NCI-H1092 (cell line): Measurements from ENCODE around the gene DCLK1.

Experiments used
- DNase-seq: peaks from one replicate; lab custom pipeline; 2025; lab: John Stamatoyannopoulos, UW

Gene DCLK1

DNA sequence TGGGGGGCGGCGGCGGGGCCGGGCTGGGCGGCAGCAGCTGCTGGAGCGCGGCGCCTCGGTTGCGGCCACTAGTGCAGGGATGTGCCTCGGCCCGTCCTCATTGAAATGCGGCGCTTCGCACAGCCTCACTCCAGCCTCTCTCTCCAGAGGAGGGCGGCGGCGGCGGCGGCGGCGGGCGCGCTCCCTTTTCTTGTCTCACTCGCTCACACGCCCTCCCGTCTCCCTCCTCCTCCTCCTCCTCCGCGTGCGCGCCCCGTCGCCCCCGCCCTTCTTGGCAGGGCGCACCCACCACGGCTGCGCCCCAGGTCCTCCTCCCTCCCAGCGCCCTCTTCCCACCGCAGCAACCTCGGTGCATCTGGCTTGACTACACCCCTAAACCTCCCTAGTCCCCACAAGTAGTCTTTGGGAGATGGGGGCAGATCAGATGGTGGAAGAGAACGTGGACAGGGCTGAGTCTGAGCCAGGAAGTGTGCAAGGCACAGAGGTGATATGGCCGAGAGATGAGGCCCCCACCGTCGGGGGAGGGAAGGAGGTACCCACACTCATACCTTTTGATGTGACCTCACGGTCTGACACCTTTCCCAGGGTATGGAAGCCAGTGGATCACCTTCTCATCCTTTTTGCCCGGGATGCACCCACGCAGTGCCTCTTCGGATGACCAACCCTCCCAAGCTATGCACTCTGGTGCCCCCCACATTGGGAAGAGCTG is at the start of gene DCLK1:
Gene DCLK1, minus strand, starts transcription at position 161 of the 709 bp plus-strand sequence.
- peak; percentile 50 for DNase-seq

DNA sequence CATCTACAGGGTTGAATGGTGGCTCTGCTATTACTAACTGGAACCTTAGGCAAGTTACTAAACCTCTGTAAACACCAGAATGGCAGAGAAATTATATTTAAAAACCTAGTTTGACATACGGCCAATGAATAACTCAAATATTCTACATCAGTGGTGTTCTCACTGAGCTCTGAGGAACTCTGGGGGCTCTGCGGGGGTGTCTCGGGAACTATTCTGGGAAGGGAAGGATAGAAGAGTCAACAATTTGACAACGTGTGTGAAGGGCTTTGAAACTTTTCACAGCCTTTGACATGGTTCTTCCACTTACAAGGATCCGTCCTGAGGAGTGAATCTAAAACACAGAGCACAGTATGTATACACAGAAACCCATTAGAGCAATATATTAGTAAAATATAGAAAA is 44.4 kb upstream of the DCLK1 start:
- DNase-seq: no peak

DNA sequence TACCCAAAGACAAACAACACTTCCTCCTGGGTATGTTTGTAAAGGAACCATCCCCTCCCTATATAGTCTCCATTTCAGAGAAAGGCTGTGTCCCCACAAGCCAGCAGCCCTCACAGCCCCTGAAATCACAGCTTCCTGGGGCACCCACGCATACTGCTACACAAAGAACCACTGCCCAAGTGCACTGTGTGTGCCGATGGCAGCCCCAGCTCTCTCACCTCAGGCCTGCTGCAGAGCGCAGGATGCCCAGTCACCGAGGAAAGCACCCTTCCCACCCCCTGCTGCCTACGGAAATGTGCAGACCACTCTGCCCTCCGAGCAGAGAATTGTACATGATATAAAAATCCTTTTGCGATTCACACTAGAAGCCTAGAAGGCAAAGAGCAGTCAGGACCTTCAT is 43.7 kb upstream of the DCLK1 start:
- DNase-seq: no peak

DNA sequence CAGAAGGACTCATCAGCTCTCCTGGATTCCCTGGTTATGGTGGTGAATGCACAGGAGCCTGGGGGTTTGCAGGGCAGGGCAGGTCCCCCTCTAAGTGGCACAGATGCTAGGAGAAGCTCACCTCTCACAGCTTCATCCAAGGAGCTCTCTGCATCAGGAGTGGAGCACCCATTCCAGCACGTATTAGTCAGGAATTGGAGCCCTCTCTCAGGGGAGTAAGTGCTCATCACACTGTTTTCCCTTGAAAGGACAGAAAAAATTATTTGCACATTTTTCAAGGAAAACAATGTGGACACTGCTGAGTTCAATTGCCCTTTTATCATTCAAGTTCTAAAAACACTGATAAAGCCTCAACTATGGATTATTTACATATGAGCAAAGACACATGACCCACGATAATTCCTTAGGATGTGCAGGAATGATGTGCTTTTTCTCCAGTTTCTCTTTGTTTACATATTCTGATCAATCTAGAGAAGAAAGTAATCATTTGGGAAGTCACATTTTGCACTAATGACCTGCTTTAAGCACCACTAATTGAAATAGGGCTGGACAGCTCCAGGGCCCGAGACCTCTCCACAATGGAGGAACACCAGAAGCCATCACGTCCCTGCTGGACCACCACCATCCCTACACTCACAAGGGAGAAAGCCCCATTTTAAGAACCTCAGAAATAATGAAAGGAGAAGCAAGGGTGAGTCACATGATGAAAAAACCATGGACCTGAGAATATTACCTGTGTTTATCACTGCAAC is 42.6 kb upstream of the DCLK1 start:
- DNase-seq: no peak

DNA sequence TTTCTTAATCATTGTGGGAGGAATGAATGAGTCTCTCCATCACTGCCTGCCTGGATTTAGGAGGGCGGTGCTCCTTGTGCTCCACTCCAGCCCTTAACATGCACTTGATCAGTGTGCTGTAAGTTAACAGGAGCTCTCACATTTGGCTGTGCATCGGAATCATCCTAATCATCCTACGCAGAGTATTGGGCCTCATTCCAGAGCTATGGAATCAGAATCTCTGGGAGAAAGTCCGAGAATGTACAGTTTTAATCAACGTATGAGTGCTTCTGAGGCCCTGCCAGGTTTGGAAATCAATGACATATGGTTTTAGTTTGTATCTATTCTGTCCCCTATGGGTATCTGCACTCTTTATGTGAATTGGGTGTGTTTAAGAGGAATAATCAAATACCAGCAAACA is 34.9 kb upstream of the DCLK1 start:
- DNase-seq: no peak

DNA sequence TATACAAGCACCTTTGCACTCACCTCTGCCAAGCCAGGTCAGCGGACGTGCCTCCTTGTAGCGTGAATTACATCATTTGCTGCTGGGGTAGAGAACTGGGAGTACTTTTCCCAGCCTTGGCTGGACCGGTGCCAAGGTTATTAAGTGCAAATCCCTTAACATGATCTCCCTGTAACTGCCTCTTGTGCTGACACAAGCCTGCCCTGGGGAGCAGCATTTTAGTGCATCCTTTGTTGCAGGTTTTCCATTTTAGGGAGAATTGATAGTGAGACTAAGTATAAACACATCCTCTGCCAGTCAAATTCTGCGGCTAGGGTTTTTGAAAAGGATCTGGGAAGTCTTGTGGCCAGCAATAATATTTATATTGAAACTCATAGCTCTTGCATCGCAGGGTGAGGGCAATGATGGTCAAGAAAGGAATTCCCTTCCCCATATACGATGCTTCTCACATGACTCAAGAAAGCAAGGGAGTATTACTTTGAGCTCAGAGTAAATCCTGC is 32.7 kb upstream of the DCLK1 start:
- DNase-seq: peak; percentile 83

DNA sequence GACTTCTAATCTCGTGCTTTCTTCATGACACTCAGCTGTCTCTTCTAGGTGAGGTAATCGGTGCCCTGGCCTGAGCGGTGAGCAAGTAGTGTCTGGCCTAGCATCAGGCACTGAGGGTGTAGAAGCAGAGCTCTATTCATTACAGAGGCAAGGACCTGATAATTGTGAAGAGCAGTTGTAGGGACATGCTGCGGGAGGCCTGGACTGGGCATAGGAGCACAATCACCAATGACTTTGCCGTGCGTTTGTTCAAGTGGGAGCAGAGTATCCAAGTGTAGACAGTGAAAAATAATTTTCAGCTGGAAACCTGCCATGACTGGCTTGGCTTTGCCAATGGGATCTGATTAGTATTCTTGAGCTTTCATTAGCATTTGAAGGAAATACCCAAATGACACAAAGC is 32.1 kb upstream of the DCLK1 start:
- peak; percentile 71 for DNase-seq

DNA sequence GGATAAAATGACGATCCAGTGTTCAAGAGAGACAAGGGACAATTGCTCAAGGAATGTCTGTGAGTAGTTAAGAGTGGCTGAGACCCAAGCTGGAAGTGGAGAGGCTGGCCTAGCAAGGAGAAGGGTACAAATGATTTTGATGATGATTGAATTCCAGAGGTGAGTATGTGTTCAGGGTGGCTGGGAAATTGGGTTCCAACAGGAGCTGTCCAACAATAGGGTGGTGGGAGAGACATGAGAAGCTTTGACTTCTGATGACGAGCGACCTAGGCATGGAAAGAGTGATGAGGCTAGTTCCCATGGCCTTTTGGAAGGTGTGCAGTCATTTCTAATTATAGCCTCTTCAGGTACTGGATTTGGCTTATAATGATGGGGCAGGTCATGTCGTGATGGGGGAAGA is 29.1 kb upstream of the DCLK1 start:
- DNase-seq: no peak

DNA sequence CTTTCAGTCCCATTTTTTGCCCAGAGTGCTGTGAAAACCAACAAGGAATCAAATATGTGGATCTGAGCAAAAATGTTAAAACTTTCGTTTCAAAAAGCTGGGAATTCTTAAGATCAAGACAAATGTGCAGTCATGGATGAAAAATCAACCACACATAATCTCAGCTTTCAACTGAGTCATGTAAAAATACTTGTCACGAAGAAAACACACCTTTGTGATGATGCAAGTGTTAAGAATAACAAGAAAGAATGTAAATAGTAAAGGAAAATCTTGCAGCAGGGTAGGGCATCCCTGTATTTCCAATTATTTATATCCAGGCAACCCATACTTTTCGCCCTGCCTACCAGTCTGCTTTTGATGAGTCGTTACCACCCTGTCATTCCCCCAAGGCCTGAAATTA is 27.4 kb upstream of the DCLK1 start:
- DNase-seq: no peak

DNA sequence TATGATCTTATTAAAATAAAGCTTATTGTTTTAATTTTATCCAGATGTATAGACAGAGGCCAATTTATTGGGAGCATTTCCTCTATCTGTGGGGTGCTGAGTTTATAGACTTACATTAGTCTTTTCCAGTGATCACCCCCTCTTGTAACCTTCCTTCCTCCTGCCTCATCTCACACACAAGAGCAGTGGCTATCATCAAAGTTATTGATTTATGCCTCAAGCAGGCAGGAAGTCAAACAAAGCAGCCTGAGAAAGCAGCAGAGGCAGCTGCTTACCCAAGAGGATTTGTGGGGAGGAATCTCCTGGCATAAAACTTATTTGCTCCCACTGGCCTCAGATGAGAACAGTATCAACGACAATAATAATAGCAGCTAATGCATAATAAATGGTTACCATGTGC is 26.3 kb upstream of the DCLK1 start:
- DNase-seq: no peak

DNA sequence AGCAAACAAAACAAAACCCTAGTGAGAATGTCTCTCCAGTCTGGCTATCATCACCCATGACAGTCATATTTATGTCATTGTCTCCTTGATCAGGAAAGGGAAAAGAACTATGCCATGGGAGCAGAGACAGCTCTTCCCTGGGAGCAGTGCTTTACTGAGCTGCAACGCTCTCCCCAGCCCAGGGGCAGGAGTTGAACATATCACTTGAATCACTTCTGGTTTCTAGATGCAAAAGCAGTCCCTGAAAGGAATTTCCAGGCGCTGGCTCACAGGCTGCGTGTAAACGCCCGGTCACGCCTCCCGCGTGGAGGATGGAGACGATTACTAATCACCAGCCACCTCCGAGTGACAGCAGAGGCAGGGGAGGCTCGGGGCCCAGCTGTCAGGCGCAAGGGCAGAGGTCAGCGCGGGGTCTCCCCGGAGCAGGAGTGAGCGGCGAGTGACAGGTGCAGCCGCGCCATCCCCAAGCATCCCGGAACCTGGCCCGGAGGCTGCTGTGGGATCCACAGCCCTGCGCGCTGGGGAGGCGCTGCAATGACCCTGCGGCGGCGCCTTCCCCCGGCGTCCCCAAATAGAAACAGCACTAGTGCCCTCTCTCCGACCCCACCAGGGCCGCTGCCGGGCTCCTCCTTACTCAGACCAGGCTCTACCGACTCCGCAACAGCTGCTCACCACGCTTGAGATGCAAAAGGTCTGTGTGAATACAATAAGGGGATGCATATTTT is 23.5 kb upstream of the DCLK1 start:
- DNase-seq: no peak

DNA sequence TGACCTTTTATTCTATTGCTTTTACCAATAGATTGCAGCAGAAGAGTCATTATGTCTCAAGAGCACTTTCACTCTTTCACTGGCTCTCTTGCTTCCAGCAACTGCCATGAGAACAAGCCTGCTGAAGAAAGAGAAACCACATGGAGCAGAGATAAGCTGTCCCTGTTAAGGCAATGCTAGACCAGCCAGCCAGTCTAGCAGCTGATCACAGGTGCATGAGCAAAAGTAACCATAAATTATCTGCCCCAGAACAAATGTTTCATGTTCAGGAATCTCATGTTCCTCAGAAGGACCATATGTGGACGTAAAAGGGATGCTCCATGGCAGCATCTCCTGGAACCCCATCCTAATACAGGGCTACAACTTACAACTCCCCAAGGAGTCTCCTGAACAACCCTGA is 20.4 kb upstream of the DCLK1 start:
- DNase-seq: no peak

DNA sequence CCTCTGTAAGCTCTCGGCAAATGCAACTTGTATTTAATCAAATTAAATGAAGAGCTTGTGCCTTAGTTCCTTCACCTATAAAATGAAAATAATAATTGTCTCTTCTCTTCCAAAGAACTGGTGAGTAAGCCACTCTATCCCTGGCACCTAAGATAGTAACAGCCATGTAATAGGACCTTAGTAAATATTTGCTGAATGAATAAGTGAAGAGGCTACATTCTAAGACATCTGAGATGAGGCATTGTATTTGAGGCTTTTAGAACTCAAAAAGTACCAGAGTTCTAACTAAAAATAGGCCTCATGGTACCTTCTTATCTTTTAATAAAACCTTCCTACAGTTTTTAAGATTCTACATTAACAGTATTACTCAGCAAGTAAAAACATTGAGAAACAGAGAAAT is 17.3 kb upstream of the DCLK1 start:
- no peak for DNase-seq

DNA sequence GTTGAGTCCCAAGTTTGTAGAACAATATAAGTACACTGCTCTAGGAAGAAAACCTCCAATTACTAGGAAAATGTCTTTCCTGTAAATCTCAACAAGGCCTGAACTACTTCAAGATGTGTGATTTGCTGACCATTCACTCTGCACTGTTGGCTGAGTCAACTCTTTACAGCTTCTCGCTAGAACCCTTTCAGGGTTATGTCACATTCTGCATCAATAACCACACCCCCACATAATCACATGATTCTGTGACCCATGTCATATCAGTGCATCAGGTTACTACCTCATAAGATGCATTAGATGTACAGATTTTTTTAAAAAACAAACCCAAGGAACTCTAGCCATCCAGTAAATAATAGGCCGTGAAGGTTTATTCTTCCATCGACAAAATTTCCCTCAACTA is 16.1 kb upstream of the DCLK1 start:
- DNase-seq: no peak

DNA sequence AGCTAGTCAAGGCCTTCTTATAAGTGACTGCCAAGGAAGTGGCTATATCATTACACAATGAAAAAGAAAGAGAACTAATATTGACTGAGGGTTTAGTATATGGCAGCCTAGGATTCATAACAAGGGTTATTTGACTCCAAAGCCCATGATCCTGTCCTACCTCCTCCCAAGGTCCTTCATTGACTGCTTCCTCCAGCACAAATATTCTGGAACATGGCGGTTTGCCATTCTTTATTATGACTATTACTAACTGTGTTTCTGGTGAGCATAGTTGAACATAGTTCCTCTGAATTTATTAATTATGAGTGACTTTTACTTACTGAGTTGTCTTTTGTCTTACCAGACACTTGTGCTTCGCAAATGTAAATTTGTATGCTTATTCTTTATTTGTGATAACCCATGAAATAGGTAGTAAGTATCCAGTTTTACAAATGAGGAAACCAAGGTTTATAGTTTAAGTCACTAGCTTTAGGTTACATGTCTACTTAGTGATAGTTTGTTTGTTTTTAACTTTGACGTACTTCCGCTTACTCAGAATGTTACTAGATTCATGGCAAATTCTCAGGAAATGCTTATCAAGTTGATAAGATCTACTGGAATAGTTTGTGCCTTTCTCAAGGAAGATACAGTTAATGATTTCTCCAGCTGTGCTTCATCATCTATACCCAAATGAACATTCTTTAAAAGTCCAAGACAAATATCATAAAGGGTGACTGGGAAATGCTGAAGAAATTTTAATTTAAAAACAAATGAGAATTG is 15.5 kb upstream of the DCLK1 start:
- no peak for DNase-seq

DNA sequence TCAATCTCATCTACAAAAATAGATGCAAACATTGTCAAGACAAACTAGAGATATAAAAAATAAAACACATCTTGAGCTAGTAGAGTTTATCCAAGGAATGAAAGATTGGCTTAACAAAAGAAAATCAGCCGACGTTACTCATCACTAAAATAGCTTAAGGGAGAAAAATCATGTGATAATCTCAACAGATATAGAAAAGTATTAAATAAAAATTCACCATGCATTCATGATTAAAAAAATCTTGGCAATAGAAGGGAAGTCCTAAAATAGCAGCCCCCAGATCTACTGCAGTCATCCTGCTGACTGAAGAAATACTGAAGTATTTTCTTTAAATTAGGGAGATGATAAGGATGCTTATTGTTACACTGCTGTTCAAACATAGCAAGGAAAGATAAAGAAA is 12.6 kb upstream of the DCLK1 start:
- no peak for DNase-seq

DNA sequence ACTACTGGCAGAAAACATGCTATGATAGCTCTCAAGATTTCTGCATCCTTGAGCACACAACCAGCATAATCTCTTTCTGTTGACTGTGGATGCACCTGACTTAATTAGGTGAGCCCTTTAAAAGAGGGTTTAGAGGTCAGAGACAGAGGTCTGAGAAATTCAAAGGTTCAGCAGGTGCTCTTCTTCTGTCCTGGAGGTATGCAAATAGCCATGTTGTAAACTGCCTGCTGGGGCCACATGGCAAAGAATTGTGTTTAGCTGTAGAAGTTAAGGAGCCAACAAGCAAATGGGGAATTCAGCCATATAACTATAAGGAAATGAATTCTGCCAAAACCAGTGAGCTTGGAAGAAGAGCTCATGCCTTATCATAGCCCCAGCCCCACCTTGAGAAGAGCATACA is 11.6 kb upstream of the DCLK1 start:
- no peak for DNase-seq

DNA sequence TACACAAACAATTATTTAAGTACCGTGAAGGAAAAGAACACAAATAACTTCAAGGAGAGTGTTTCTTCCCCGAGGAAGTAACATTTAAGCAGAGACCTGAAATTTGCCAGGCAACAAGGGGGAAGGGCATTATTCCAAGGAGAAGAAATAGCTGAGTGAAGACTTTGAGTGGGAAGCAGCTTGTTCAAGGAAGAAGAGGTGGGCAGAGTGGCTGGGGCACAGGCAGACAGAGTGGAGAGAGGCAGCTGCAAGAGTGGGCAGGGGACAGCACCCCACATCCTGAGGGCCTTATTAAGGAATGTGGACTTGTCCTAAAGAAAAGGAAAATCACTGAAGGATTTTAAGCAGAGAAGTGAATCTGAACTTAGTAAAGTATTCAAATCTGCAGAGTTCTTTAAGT is 4.7 kb upstream of the DCLK1 start:
- DNase-seq: no peak

DNA sequence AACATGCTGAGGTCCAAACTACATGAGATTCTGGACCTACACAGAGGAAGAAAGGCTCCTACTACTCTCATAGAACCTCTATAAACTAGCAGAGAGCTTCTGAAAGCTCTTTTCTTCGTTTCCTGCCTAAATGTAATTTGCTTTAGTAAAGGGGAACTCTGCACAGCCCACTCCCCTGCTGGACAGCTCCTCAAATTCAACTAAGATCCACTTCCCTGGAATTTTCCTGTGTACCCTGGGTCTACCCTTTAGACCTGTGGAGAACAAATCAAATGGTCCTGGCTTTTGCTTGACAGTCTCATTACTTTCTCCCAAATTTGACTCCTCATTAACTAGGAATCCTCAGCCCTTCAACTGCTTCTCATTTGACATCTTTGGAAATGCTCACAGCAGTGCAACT is 3.5 kb upstream of the DCLK1 start:
- DNase-seq: no peak

DNA sequence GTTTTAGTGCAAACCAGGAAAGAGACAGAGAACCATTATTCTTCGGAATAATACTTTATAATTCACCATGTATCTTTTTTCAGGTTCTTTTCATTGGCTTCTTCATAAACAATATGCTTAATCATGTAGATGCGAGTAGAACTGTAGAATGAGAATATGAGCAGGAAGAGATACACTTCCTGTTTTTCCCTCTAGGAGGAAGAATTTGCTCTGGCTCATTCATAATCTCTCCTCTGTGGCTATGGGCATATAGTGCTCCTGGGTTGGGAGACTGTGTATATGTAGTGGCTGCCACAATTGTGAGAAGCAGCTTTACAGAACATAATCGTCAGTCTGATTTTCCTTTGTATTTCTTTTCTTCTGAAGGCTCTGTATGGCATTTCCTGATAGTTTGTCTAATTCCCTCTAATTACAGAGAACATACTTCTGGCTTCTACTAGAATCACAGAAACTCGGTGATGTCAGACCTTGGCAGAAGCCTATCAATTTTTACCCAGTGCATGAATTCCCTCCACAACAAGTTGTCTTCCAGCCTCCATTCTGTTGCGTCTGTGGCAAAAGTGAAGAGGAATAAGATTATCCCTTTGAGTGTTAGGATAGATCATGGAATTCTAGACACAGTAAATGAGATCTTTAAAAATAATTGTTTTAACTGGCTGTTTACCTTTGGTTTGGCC is 2.9 kb upstream of the DCLK1 start:
- no peak for DNase-seq

DNA sequence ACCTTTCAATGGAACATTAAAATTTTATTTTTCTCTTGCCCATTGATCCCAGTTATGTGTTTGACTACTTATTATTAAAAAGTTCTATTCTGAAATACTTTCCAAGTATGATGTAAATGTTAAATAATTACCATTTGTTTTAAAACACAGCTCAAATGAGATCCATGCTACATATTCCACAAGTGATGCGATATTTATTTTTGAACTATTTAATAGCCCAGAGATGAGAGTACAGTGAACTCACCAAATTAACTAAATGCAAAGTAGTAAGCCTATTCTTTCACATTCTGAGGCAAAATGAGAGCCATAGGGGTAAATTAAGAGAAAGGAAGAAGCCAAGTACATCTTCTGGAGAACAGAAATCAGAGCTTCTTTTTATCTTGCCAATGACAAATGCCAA is 1.2 kb upstream of the DCLK1 start:
- no peak for DNase-seq

DNA sequence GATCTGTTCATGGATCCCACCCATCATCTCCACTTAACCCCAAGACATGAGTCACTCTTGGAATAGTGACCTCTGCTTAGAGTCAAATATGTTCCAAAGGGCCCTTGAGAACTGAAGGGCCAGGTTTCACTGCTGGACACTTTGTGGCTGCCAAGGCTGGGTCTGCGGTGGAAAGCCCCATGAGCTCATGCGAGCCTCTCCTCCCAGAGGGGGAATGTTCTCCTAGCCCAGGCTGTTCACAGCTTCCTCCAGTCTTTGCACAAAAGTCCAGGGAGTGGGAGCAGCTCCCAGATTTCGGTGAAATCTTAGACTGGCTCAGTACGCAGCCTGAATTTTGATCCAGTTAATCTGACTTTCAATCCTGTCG is 732 bp upstream of the DCLK1 start:
- no peak for DNase-seq
